Fibroblast of lung (primary cell): ENCODE results near the gene DNAH3.

Experiments used
- CTCF ChIP-seq, 2 donors: IDR thresholded peaks in 1 of 2; conservative IDR thresholded peaks in 1 of 2; 1 replicate in 1 of 2; 2 replicates in 1 of 2; pipeline ENCODE4 v1.5.1; 2011 to 2012; ENCODE audit warnings: low read length in 2 of 2, control low read depth in 1 of 2, inconsistent platforms in 1 of 2, low read depth in 1 of 2, mild to moderate bottlenecking in 1 of 2
- EZH2 ChIP-seq: IDR thresholded peaks from 2 replicates; pipeline ENCODE4 v1.5.1; 2012; ENCODE audit warnings: low read length, control low read depth, mild to moderate bottlenecking; ENCODE audit errors: missing control alignments

- TF ChIP-seq CTCF (conservative IDR thresholded peaks at IDR 0.05 in 1 of 2, IDR thresholded peaks at IDR 0.05 in 1 of 2; ENCODE audit: low read depth in 1 of 2, low read length in 2 of 2) (no peak), EZH2 (no peak)
These were observed 35.7 kb upstream of the DNAH3 start for GRCh38 chr16:21186326-21186691.
